Measurements from ENCODE around the gene GID8. TPM values are rescaled to one million over a fixed set of nuclear protein-coding genes. Genes with fewer than 3 reads are reported as not detected.

Gene GID8
- total and polyA plus RNA-seq, 2 of the 13 experiments (the other 11 are each of a cell fraction or from before 2014, with no cell fraction given), result 39.6 to 59.8 TPM

GRCh38 chr20:62901891-62902290 is 36.1 kb upstream of the GID8 start:
- no peaks in the 10 kb centered on the region for H3K27me3 ChIP-seq (ENCODE audit: control insufficient read depth in 1 of 2, insufficient read depth in 2 of 2, low read length in 2 of 2)
- H3K79me2 ChIP-seq (ENCODE audit: insufficient read depth, low read length), result peaks cover 2% of the 10 kb centered on the region
- no peak overlapping the region for H3K9ac ChIP-seq (ENCODE audit: insufficient read depth, low read depth, low read length)
- peaks cover 28 to 57% of the 10 kb centered on the region in 2 experiments for H3K36me3 ChIP-seq (replicated peaks in 1 of 2; ENCODE audit: control insufficient read depth in 1 of 2, insufficient read depth in 2 of 2, low read length in 2 of 2)
- peaks cover 32% of the 10 kb centered on the region for H3K4me1 ChIP-seq (ENCODE audit: insufficient read depth, low read length)
- no peak overlapping the region for H3K4me2 ChIP-seq (ENCODE audit: low read depth, low read length)
- H2AFZ ChIP-seq (ENCODE audit: low read length), result no peak overlapping the region
- intact Hi-C loops (cut with micrococcal nuclease; ENCODE audit: unreplicated experiment), result loop anchor here (2.0 to 5.0 kb wide), 4 partner anchors 29 to 107 kb away; partner anchors contain the start of genes GID8 and SLC17A9
- H4K20me1 ChIP-seq (ENCODE audit: insufficient read depth, low read length), result peaks cover 14% of the 10 kb centered on the region
- 97% methylated on average over 11 of the region's 11 CpGs for WGBS (ENCODE audit: low lambda C conversion rate)
- no peak for FAIRE-seq
- ChIA-PET CTCF (ENCODE audit: low intra/inter-chr PET ratio, low total read pairs) (no interaction called here), POLR2A (interaction anchor here (0.6 to 3.5 kb wide), 6 partner anchors 20 to 52 kb away, joined by 3 to 18 read pairs (median 4); partner anchors contain the start of genes SLC17A9 and TCFL5)
- H3K4me3 ChIP-seq (replicated peaks in 1 of 3; ENCODE audit: insufficient read depth in 1 of 3, low read depth in 2 of 3, low read length in 3 of 3), result no peak overlapping the region
- no peak overlapping the region for H3K27ac ChIP-seq (ENCODE audit: extremely low read length, insufficient read depth, low read length)
- no peak for ATAC-seq
- TSS peak; percentile 17 for BruUV-seq (replicated peaks)
- no peak for DNase-seq (ENCODE audit: low spot score)
- H3K9me3 ChIP-seq (ENCODE audit: low read length), result no peaks in the 10 kb centered on the region
- TF ChIP-seq PAF1 (CRISPR knock-in tag; IDR thresholded peaks at IDR 0.05) (peak; percentile 56; the same call in 1 of the 2 replicates), ZNF792 (CRISPR knock-in tag; IDR thresholded peaks at IDR 0.05) (no peak), AGO2 (optimal IDR thresholded peaks at IDR 0.05; ENCODE audit: low read depth, low read length) (peak; percentile 2), RBM22 (optimal IDR thresholded peaks at IDR 0.05; ENCODE audit: low read length) (peak; percentile 98)
- in situ Hi-C loops (cut with HindIII; ENCODE audit: extremely low pct_ligation_motif_present, low pct_unique_long_range_greater_than_20kb), result no loop called here

GRCh38 chr20:62902926-62903615 is 34.9 kb upstream of the GID8 start:
- CTCF ChIA-PET (ENCODE audit: low intra/inter-chr PET ratio, low total read pairs), result no interaction called here
- Histone ChIP-seq H3K4me2 (ENCODE audit: low read depth, low read length) (no peak overlapping the region), H3K4me1 (ENCODE audit: insufficient read depth, low read length) (peaks cover 32% of the 10 kb centered on the region), H3K4me3 (replicated peaks in 1 of 3; ENCODE audit: insufficient read depth in 1 of 3, low read depth in 2 of 3, low read length in 3 of 3) (no peak overlapping the region), H3K9ac (ENCODE audit: insufficient read depth, low read depth, low read length) (no peak overlapping the region), H3K27ac (ENCODE audit: extremely low read length, insufficient read depth, low read length) (no peak overlapping the region), H3K27me3 (ENCODE audit: control insufficient read depth in 1 of 2, insufficient read depth in 2 of 2, low read length in 2 of 2) (no peaks in the 10 kb centered on the region), H3K36me3 (replicated peaks in 1 of 2; ENCODE audit: control insufficient read depth in 1 of 2, insufficient read depth in 2 of 2, low read length in 2 of 2) (peaks cover 35 to 69% of the 10 kb centered on the region in 2 experiments), H4K20me1 (ENCODE audit: insufficient read depth, low read length) (peaks cover 26% of the 10 kb centered on the region), H3K79me2 (ENCODE audit: insufficient read depth, low read length) (peaks cover 11% of the 10 kb centered on the region), H3K9me3 (ENCODE audit: low read length) (no peaks in the 10 kb centered on the region), H2AFZ (ENCODE audit: low read length) (no peak overlapping the region)
- FAIRE-seq (no peak), ATAC-seq (no peak), DNase-seq (ENCODE audit: low spot score) (no peak)
- 88% methylated on average over 7 of the region's 7 CpGs for WGBS (ENCODE audit: low lambda C conversion rate)
- intact Hi-C loops (cut with micrococcal nuclease; ENCODE audit: unreplicated experiment) (loop anchor here (5.0 kb wide), 2 partner anchors 34 to 49 kb away; partner anchors contain the start of genes GID8 and SLC17A9), in situ Hi-C loops (cut with HindIII; ENCODE audit: extremely low pct_ligation_motif_present, low pct_unique_long_range_greater_than_20kb) (no loop called here)
- POLR2A ChIA-PET, result interaction anchor here (1.1 to 1.4 kb wide), 4 partner anchors 14 to 68 kb away, joined by 4 to 9 read pairs (median 5); partner anchors contain the start of gene GID8
- no TSS peak for BruUV-seq (replicated peaks)
- TF ChIP-seq AGO2 (optimal IDR thresholded peaks at IDR 0.05; ENCODE audit: low read depth, low read length) (peak; percentile 86), ZNF687 (CRISPR knock-in tag; IDR thresholded peaks at IDR 0.05) (peak; percentile 29), TOPORS (CRISPR knock-in tag; IDR thresholded peaks at IDR 0.05) (no peak), PTBP1 (IDR thresholded peaks at IDR 0.05; ENCODE audit: low read depth, low read length, poor library complexity, severe bottlenecking) (peak; percentile 55), ZNF251 (CRISPR knock-in tag; IDR thresholded peaks at IDR 0.05) (0 out of 2 replicates have a peak, but pooled peaks have one; percentile 80), NFKB2 (CRISPR knock-in tag; IDR thresholded peaks at IDR 0.05; ENCODE audit: borderline replicate concordance) (0 out of 2 replicates have a peak, but pooled peaks have one; percentile 33), ZNF577 (CRISPR knock-in tag; IDR thresholded peaks at IDR 0.05; ENCODE audit: borderline replicate concordance, low read depth) (no peak), HDAC1 (CRISPR knock-in tag; IDR thresholded peaks at IDR 0.05) (0 out of 2 replicates have a peak, but pooled peaks have one; percentile 30)
